HG03439 (cell line): ENCODE data around the gene C2CD3.

ENCODE experiments used
- ATAC-seq: cut with Tn5 transposase; IDR thresholded peaks from one replicate; pipeline ENCODE4 v1.9.1; 2021; ENCODE audit warnings: mild to moderate bottlenecking, moderate library complexity; ENCODE audit not compliant: unreplicated experiment

The C2CD3 gene

GRCh38 chr11:73983741-73984538 lies 186.9 kb downstream of the C2CD3 start:
- no peak for ATAC-seq

GRCh38 chr11:73982990-73983740 lies 187.6 kb downstream of the C2CD3 start:
- peak; percentile 78 for ATAC-seq

GRCh38 chr11:73982595-73982989 lies 188.2 kb downstream of the C2CD3 start, which contains the start of gene UCP2:
UCP2 (minus strand) TSS chr11:73982843; CDS start chr11:73978378, 4,465 bp downstream.
- peak; percentile 60 for ATAC-seq

- no peak for ATAC-seq
These were observed 189.6 kb downstream of the C2CD3 start for GRCh38 chr11:73981051-73981805.

GRCh38 chr11:73980001-73980961 lies 190.5 kb downstream of the C2CD3 start:
- ATAC-seq = no peak

- no peak for ATAC-seq
These were observed 192.2 kb downstream of the C2CD3 start for GRCh38 chr11:73978576-73979086.

- no peak for ATAC-seq
These were observed 192.8 kb downstream of the C2CD3 start for GRCh38 chr11:73977856-73978519.

GRCh38 chr11:73976451-73977151 lies 194.2 kb downstream of the C2CD3 start:
- ATAC-seq = no peak

- ATAC-seq = no peak
These were observed 195.4 kb downstream of the C2CD3 start for GRCh38 chr11:73975479-73975757.

- ATAC-seq = no peak
These were observed 196.0 kb downstream of the C2CD3 start for GRCh38 chr11:73974604-73975478.

GRCh38 chr11:73972620-73973449 lies 198.0 kb downstream of the C2CD3 start:
- no peak for ATAC-seq

GRCh38 chr11:73972187-73972586 lies 198.6 kb downstream of the C2CD3 start:
- no peak for ATAC-seq

- no peak for ATAC-seq
These were observed 199.6 kb downstream of the C2CD3 start for GRCh38 chr11:73971175-73971719.

GRCh38 chr11:73969991-73970800 lies 200.6 kb downstream of the C2CD3 start:
- ATAC-seq = no peak

GRCh38 chr11:73969091-73969490 lies 201.7 kb downstream of the C2CD3 start:
- ATAC-seq = no peak

- no peak for ATAC-seq
These were observed 202.3 kb downstream of the C2CD3 start for GRCh38 chr11:73968356-73968966.
